K562 (cell line): ENCODE results near the gene PHPT1. TPM values are rescaled to one million over a fixed set of nuclear protein-coding genes. Genes with fewer than 3 reads are reported as not detected.

Experiments used
- ARID3A ChIP-seq: IDR thresholded peaks from 2 replicates; pipeline ENCODE4 v1.6.1; 2012; ENCODE audit warnings: low read depth, low read length, improper control_type of control experiment, borderline replicate concordance
- ATF4 ChIP-seq: fragments of 450-650 bp; formaldehyde crosslinking; IDR thresholded peaks from 2 replicates; pipeline ENCODE4 v1.4.0; 2022; ENCODE audit warnings: mild to moderate bottlenecking, moderate library complexity
- BRF2 ChIP-seq: IDR thresholded peaks from 3 replicates; pipeline ENCODE4 v1.6.1; 2011; ENCODE audit warnings: borderline replicate concordance, mild to moderate bottlenecking; ENCODE audit not compliant: insufficient read length, insufficient read depth
- COPS2 ChIP-seq: fragments of 450-650 bp; conservative IDR thresholded peaks from 2 replicates; pipeline ENCODE4 v1.6.1; 2016; ENCODE audit warnings: mild to moderate bottlenecking, moderate library complexity
- FOXO4 ChIP-seq: fragments of 450-650 bp; formaldehyde crosslinking; IDR thresholded peaks from 2 replicates; pipeline ENCODE4 v1.4.0; 2020; ENCODE audit warnings: mild to moderate bottlenecking, moderate library complexity
- GATAD2A ChIP-seq: fragments of 450-650 bp; IDR thresholded peaks from 2 replicates; pipeline ENCODE4 v1.6.1; 2017
- HNRNPL ChIP-seq: fragments of 200-400 bp; formaldehyde crosslinking; IDR thresholded peaks from 2 replicates; pipeline ENCODE4 v1.6.1; 2017; ENCODE audit warnings: low read depth, mild to moderate bottlenecking, low read length
- MIER1 ChIP-seq: fragments of 450-650 bp; IDR thresholded peaks from 2 replicates; pipeline ENCODE4 v1.6.1; 2016; ENCODE audit warnings: antibody characterized with exemption, mild to moderate bottlenecking, low read depth
- MXD1 ChIP-seq: fragments of 250-450 bp; sonication (Bioruptor Pico); IDR thresholded peaks from 2 replicates; pipeline ENCODE4 v1.8.0; 2021; ENCODE audit warnings: borderline replicate concordance, mild to moderate bottlenecking, moderate library complexity; ENCODE audit not compliant: poor library complexity, severe bottlenecking
- RBFOX2 ChIP-seq: fragments of 200-400 bp; formaldehyde crosslinking; IDR thresholded peaks from 2 replicates; pipeline ENCODE4 v1.6.1; 2017; ENCODE audit warnings: low read depth, mild to moderate bottlenecking, low read length, moderate library complexity
- STAT6 ChIP-seq: sonication (generic); formaldehyde crosslinking; IDR thresholded peaks from 2 replicates; pipeline ENCODE4 v1.8.1; 2023; ENCODE audit warnings: mild to moderate bottlenecking, missing genetic modification reagents
- TGIF2 ChIP-seq: sonication (generic); formaldehyde crosslinking; IDR thresholded peaks from 2 replicates; pipeline ENCODE4 v1.8.1; 2022; ENCODE audit warnings: mild to moderate bottlenecking, missing genetic modification reagents, moderate library complexity
- ZBED1 ChIP-seq: IDR thresholded peaks from 2 replicates; pipeline ENCODE4 v1.6.1; 2014
- ZNF277 ChIP-seq: fragments of 250-450 bp; sonication (Bioruptor Pico); IDR thresholded peaks from 2 replicates; pipeline ENCODE4 v1.8.0; 2022; ENCODE audit warnings: inconsistent platforms, mild to moderate bottlenecking, moderate library complexity, borderline replicate concordance
- ZNF696 ChIP-seq: fragments of 250-450 bp; sonication (Bioruptor Pico); conservative IDR thresholded peaks from 2 replicates; pipeline ENCODE4 v1.4.0; 2020; ENCODE audit warnings: mild to moderate bottlenecking, moderate library complexity
- ZNF79 ChIP-seq: fragments of 250-450 bp; sonication (Bioruptor Pico); IDR thresholded peaks from 2 replicates; pipeline ENCODE4 v1.4.0; 2020; ENCODE audit warnings: low read depth, mild to moderate bottlenecking, moderate library complexity
- polyA plus RNA-seq, 8 experiments: library from polyadenylated mRNA; depleted of rRNA in 4 of 8; stranded (reverse) in 5 of 8; unstranded in 3 of 8; fragments of >200 nt; fragmentation: Nextera tagmentation in 2 of 8; fragmentation: Illumina TruSeq in 1 of 8; extraction: Ambion mirVana in 2 of 8; extraction: Trizol in 1 of 8; gene quantifications; 2 replicates each; pipeline versions ENCODE4 v1.2.1 to v1.2.3, GENCODE V29; 2011 to 2014; ENCODE audit warnings: inconsistent platforms in 1 of 8, missing spikeins in 1 of 8
- total RNA-seq, 7 experiments: library from RNA; depleted of rRNA in 6 of 7; stranded (reverse); fragments of >200 nt in 6 of 7; fragmentation: Illumina TruSeq in 2 of 7; extraction: Trizol in 2 of 7; gene quantifications; 2 replicates each; pipeline versions ENCODE4 v1.2.1 to v1.2.3, GENCODE V29; 2011 to 2021; ENCODE audit warnings: low replicate concordance in 1 of 7

Gene PHPT1
- total and polyA plus RNA-seq, 9 of the 15 experiments (the other 6 are each of a cell fraction or from before 2014, with no cell fraction given) = 20.9 to 166 (median 129) TPM

- no peak for TF ChIP-seq STAT6 (CRISPR knock-in tag)
- no peak for TF ChIP-seq ZNF79 (CRISPR knock-in tag)
- no peak for TF ChIP-seq TGIF2 (CRISPR knock-in tag)
- TF ChIP-seq MIER1 = no peak
- no peak for TF ChIP-seq BRF2
- no peak for TF ChIP-seq HNRNPL
- no peak for TF ChIP-seq GATAD2A
- no peak for TF ChIP-seq ATF4
- TF ChIP-seq ZBED1 = no peak
- TF ChIP-seq RBFOX2 = 0 out of 2 replicates have a peak, but pooled peaks have one; percentile 52
- TF ChIP-seq ARID3A = no peak
- no peak for TF ChIP-seq ZNF696
- no peak for TF ChIP-seq ZNF277 (CRISPR knock-in tag)
- TF ChIP-seq MXD1 (CRISPR knock-in tag) = peak; percentile 74
- TF ChIP-seq COPS2 = no peak
- TF ChIP-seq FOXO4 (CRISPR knock-in tag) = no peak
Measured at GRCh38 chr9:136882109-136882946, 33.1 kb downstream of the PHPT1 start (continued).
